Neural progenitor cell (in vitro differentiated cells): ENCODE results near the gene NPHP1. TPM values are rescaled to one million over a fixed set of nuclear protein-coding genes. Genes with fewer than 3 reads are reported as not detected.

Experiments used
- DNase-seq: peaks from one replicate; pipeline ENCODE4 v3.0.0-alpha.2; 2016; ENCODE audit warnings: low spot score
- H2AFZ ChIP-seq: fragments of 200-600 bp; sonication (generic); replicated peaks from 2 replicates; pipeline ENCODE4 v1.6.1; 2016; ENCODE audit warnings: antibody characterized with exemption
- H3F3A ChIP-seq: fragments of 200-600 bp; sonication (generic); 2 replicates; pipeline ENCODE4 v1.6.1; 2016; ENCODE audit warnings: antibody characterized with exemption, low read depth
- H3K27ac ChIP-seq: fragments of 200-600 bp; sonication (generic); 2 replicates; pipeline ENCODE4 v1.5.1; 2016; ENCODE audit warnings: mild to moderate bottlenecking
- H3K27me3 ChIP-seq: fragments of 200-600 bp; sonication (generic); 2 replicates; pipeline ENCODE4 v1.6.1; 2016; ENCODE audit warnings: mild to moderate bottlenecking, moderate library complexity
- H3K36me3 ChIP-seq: fragments of 200-600 bp; sonication (generic); 2 replicates; pipeline ENCODE4 v1.5.1; 2016
- H3K4me1 ChIP-seq: fragments of 200-600 bp; sonication (generic); 2 replicates; pipeline ENCODE4 v1.6.1; 2016; ENCODE audit warnings: mixed run types
- H3K4me2 ChIP-seq: fragments of 200-600 bp; sonication (generic); 2 replicates; pipeline ENCODE4 v1.6.1; 2016
- H3K4me3 ChIP-seq: fragments of 200-600 bp; sonication (generic); 2 replicates; pipeline ENCODE4 v1.5.1; 2016
- H3K79me2 ChIP-seq: fragments of 200-600 bp; sonication (generic); 2 replicates; pipeline ENCODE4 v1.6.1; 2016; ENCODE audit warnings: low read depth
- H3K9ac ChIP-seq: fragments of 200-600 bp; sonication (generic); 2 replicates; pipeline ENCODE4 v1.6.1; 2016
- H3K9me3 ChIP-seq: fragments of 200-600 bp; sonication (generic); 2 replicates; pipeline ENCODE4 v1.5.1; 2016; ENCODE audit warnings: low read depth
- H4K20me1 ChIP-seq: fragments of 200-600 bp; sonication (generic); 2 replicates; pipeline ENCODE4 v1.6.1; 2016; ENCODE audit warnings: low read depth
- H3K27ac Mint-ChIP-seq: 3 replicates; pipeline ENCODE4 v1.8.0; 2021; ENCODE audit warnings: mixed read lengths
- H3K27me3 Mint-ChIP-seq: 2 replicates; pipeline ENCODE4 v1.8.0; 2022; ENCODE audit warnings: low read depth, mild to moderate bottlenecking, inconsistent platforms, moderate library complexity, mixed read lengths; ENCODE audit not compliant: insufficient read depth
- H3K36me3 Mint-ChIP-seq: 3 replicates; pipeline ENCODE4 v1.8.0; 2021; ENCODE audit warnings: mixed read lengths
- H3K4me1 Mint-ChIP-seq: 3 replicates; pipeline ENCODE4 v1.8.0; 2021; ENCODE audit warnings: mixed read lengths
- H3K4me3 Mint-ChIP-seq: 3 replicates; pipeline ENCODE4 v1.8.0; 2021; ENCODE audit warnings: mild to moderate bottlenecking, moderate library complexity, mixed read lengths
- H3K9me3 Mint-ChIP-seq: 3 replicates; pipeline ENCODE4 v1.8.0; 2020; ENCODE audit warnings: mixed read lengths
- EZH2 ChIP-seq: fragments of 200-600 bp; sonication (generic); IDR thresholded peaks from 2 replicates; pipeline ENCODE4 v1.6.1; 2017; ENCODE audit warnings: antibody characterized with exemption, mild to moderate bottlenecking, moderate library complexity
- EZH2phosphoT487 ChIP-seq: fragments of 200-600 bp; sonication (generic); IDR thresholded peaks from 2 replicates; pipeline ENCODE4 v1.6.1; 2017; ENCODE audit warnings: antibody characterized with exemption
- total RNA-seq: library from RNA; depleted of rRNA; stranded (reverse); fragments of >200 nt; gene quantifications from 2 replicates; pipeline ENCODE4 v1.2.3, GENCODE V29; 2015; ENCODE audit warnings: low replicate concordance
- TF ChIP-seq, protein P1 (sequence below): fragments of 200-600 bp; sonication (generic); IDR thresholded peaks from 2 replicates; pipeline ENCODE4 v1.5.1; 2017; ENCODE audit warnings: antibody characterized with exemption, mild to moderate bottlenecking

NPHP1 gene
- total RNA-seq, 1 donor from 2014 or later: 8.1 TPM

DNA sequence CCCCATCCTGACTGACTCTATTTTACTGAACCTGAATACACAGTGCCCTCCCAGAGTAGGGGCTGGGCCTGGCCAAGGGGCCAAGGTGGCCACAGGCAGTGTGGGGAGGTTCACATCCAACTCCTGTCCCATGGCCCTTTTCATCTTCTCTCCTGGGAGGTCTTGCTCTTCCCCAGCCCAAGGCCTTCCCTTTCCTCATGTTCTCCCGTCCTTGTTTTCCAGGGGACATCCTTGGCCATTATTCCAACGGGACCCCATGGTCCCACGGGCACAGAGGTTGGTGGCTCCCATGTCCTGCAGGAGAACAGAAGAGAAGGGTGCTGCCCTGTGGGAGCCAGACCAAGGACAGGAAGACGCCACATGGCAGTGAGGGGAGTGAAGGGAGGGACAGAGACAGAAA is 99.6 kb downstream of the NPHP1 start:
- Histone ChIP-seq H3K27ac (no peak overlapping the region), H3K36me3 (no peaks in the 10 kb centered on the region), H3K9me3 (no peaks in the 10 kb centered on the region), H3K79me2 (no peaks in the 10 kb centered on the region), H4K20me1 (no peaks in the 10 kb centered on the region), H3F3A (no peaks in the 10 kb centered on the region), H3K4me1 (no peaks in the 10 kb centered on the region), H3K4me2 (no peak overlapping the region), H3K4me3 (no peak overlapping the region), H3K27me3 (no peaks in the 10 kb centered on the region), H2AFZ (no peak overlapping the region), H3K9ac (no peak overlapping the region)
- H3K27me3 Mint-ChIP-seq: peaks cover 10% of the 10 kb centered on the region
- peaks cover 5% of the 10 kb centered on the region for H3K9me3 Mint-ChIP-seq
- no peak overlapping the region for H3K4me3 Mint-ChIP-seq
- peaks cover 5% of the 10 kb centered on the region for H3K4me1 Mint-ChIP-seq
- no peaks in the 10 kb centered on the region for H3K36me3 Mint-ChIP-seq
- no peak overlapping the region for H3K27ac Mint-ChIP-seq
- no peak for TF ChIP-seq EZH2phosphoT487
- no peak for TF ChIP-seq EZH2
- TF ChIP-seq, protein P1, sequence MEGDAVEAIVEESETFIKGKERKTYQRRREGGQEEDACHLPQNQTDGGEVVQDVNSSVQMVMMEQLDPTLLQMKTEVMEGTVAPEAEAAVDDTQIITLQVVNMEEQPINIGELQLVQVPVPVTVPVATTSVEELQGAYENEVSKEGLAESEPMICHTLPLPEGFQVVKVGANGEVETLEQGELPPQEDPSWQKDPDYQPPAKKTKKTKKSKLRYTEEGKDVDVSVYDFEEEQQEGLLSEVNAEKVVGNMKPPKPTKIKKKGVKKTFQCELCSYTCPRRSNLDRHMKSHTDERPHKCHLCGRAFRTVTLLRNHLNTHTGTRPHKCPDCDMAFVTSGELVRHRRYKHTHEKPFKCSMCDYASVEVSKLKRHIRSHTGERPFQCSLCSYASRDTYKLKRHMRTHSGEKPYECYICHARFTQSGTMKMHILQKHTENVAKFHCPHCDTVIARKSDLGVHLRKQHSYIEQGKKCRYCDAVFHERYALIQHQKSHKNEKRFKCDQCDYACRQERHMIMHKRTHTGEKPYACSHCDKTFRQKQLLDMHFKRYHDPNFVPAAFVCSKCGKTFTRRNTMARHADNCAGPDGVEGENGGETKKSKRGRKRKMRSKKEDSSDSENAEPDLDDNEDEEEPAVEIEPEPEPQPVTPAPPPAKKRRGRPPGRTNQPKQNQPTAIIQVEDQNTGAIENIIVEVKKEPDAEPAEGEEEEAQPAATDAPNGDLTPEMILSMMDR: no peak
- DNase-seq: no peak

DNA sequence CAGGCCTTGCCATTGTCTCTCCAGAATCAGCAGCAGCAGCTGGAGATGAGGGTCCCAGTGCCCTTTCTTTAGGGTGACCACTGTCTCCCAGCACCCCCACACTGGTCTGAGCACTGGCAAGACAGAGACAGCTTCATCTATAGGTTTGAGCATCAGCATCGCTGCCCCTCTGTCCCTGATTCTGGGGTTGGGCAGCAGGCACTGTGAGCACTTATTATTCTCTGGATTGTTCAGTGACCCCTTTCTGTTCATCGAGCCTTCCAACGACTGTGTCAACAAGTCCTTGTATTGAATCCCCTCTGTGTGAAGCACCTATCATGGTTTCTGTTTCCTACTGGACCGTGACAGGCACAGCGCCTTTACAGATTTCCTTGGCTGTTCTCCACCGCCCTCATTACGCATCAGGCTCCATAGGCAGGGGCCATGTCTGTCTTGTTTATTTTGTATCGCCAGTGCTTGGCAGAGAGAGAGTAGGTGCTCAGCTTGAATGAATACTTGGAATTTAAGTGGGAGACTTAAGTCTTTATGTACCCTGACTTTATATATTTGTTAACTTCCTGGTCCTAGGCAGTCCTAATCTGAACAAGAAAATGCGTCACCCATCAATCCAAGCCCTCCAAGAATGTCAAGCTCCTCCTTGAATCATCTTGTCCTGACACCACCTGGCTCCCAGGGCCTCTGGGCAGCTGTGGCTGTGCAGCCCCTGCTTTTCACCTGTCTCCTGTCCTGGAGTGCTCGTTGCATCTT is 100.6 kb downstream of the NPHP1 start:
- Histone ChIP-seq H3K27ac (no peak overlapping the region), H3K27me3 (no peaks in the 10 kb centered on the region), H3K4me2 (no peak overlapping the region), H3K4me1 (no peaks in the 10 kb centered on the region), H3K4me3 (no peak overlapping the region), H3K9ac (no peak overlapping the region), H4K20me1 (no peaks in the 10 kb centered on the region), H3K36me3 (no peaks in the 10 kb centered on the region), H3F3A (no peaks in the 10 kb centered on the region), H3K79me2 (no peaks in the 10 kb centered on the region), H3K9me3 (no peaks in the 10 kb centered on the region), H2AFZ (no peak overlapping the region)
- Mint-ChIP-seq H3K4me1 (peaks cover 5% of the 10 kb centered on the region), H3K4me3 (no peak overlapping the region), H3K27ac (peak overlapping the region; percentile 77), H3K9me3 (peaks cover 5% of the 10 kb centered on the region), H3K36me3 (no peaks in the 10 kb centered on the region), H3K27me3 (peaks cover 14% of the 10 kb centered on the region)
- TF ChIP-seq EZH2phosphoT487 (no peak), EZH2 (no peak)
- TF ChIP-seq, protein P1: no peak
- DNase-seq: no peak

DNA sequence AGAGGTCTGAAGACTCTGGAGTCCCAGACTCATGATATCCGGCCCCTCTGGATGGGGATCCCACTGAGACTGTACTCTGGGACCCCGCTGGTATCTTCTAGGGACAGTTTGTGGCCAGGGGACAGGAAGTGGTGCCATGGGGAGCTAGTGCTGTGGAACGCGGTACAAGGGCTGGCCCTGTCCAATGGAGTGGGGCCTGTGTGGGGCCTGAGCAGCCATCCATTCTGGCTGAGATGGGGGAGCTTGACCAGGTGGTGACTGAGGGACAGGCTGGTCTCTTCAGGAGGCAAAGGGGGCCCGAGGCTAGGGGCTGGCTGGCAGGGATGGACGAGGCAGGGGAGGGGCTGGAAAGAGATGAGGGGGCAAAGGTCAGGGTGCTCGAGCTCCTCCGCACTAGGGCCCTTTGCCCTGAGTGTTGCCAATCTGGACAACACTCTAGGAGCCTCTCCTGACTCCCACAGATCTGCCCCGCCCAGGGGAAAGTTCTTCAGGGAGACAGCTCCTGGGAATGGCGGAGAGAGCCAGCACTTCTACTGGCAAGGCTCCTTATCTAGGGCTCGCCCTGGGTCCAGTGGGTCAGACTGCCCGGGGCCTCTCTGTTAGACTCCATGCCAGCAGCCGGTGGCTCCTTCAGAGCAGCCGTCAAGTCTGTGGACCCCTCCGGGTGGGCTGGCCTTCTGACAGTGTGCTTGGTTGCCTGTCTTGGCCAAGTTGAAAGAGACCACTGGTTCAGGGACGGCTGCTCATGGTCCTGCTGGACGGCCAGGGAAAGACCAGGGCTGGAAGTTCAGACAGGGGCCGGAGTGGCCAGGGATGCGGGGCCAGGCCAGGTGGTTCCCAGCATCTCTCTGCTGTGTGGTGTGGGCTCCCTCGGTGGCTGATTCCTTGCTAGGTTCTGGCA is 101.5 kb downstream of the NPHP1 start:
- Histone ChIP-seq H3K27ac (no peak overlapping the region), H3K36me3 (no peaks in the 10 kb centered on the region), H3F3A (no peaks in the 10 kb centered on the region), H3K27me3 (no peaks in the 10 kb centered on the region), H3K4me1 (no peaks in the 10 kb centered on the region), H3K79me2 (no peaks in the 10 kb centered on the region), H4K20me1 (no peaks in the 10 kb centered on the region), H2AFZ (no peak overlapping the region), H3K9me3 (no peaks in the 10 kb centered on the region), H3K4me2 (no peak overlapping the region), H3K9ac (no peak overlapping the region), H3K4me3 (no peak overlapping the region)
- Mint-ChIP-seq H3K9me3 (peaks cover 5% of the 10 kb centered on the region), H3K36me3 (no peaks in the 10 kb centered on the region), H3K27me3 (peaks cover 13% of the 10 kb centered on the region), H3K27ac (no peak overlapping the region), H3K4me1 (peaks cover 5% of the 10 kb centered on the region), H3K4me3 (no peak overlapping the region)
- TF ChIP-seq, protein P1: no peak
- TF ChIP-seq EZH2: no peak
- no peak for TF ChIP-seq EZH2phosphoT487
- DNase-seq: no peak
